Motor neuron (in vitro differentiated cells): ENCODE data around the gene NOL3. TPM values are rescaled to one million over a fixed set of nuclear protein-coding genes. Genes with fewer than 3 reads are reported as not detected.

Source experiments
- ATAC-seq, 8 experiments: fragments of 200-7000 bp; cut with Tn5 transposase; replicated peaks in 6 of 8; 2 replicates each; pipeline ENCODE4 v1.8.0; 2021; ENCODE audit warnings: mild to moderate bottlenecking in 8 of 8, moderate library complexity in 8 of 8
- H3K27ac ChIP-seq, 2 donors: fragments of 250-450 bp; sonication (Bioruptor Pico); 2 replicates each; pipeline ENCODE4 v1.9.0; 2021; ENCODE audit warnings: antibody characterized with exemption in 2 of 2, mild to moderate bottlenecking in 2 of 2, moderate library complexity in 1 of 2
- H3K4me1 ChIP-seq, 2 donors: fragments of 250-450 bp; sonication (Bioruptor Pico); replicated peaks in 1 of 2; 2 replicates each; pipeline ENCODE4 v1.6.1; 2021; ENCODE audit warnings: antibody characterized with exemption in 2 of 2, mild to moderate bottlenecking in 2 of 2, moderate library complexity in 1 of 2
- H3K4me3 ChIP-seq, 5 donors: fragments of 250-450 bp; sonication (Bioruptor Pico); 2 replicates each; pipeline ENCODE4 v1.9.0; 2021; ENCODE audit warnings: antibody characterized with exemption in 5 of 5, mild to moderate bottlenecking in 5 of 5, moderate library complexity in 4 of 5
- WGBS, 10 experiments: fragments of 450-650 bp; shearing (Covaris generic); methylation state at CpG; one replicate each; pipeline ENCODE4 v1.0.0; 2022; 5-methylcytosine and 5-hydroxymethylcytosine counted together
- in situ Hi-C, 9 experiments: fragments of 400-800 bp; cut with MboI; loops; one replicate each; pipeline ENCODE4 v1.15.0; 2021; ENCODE audit warnings: low sequenced_read_pairs in 9 of 9, low pct_unique_long_range_greater_than_20kb in 2 of 9; ENCODE audit not compliant: unreplicated experiment in 9 of 9
- total RNA-seq, 8 experiments: library from RNA; unstranded; fragments of 300-600 nt; gene quantifications; 2 replicates each; pipeline versions ENCODE4 v1.2.3 to v1.2.4, GENCODE V29; 2022

The NOL3 gene
- total RNA-seq, 8 experiments from 2014 or later, result 7.3 to 28.0 (median 15.3) TPM

DNA sequence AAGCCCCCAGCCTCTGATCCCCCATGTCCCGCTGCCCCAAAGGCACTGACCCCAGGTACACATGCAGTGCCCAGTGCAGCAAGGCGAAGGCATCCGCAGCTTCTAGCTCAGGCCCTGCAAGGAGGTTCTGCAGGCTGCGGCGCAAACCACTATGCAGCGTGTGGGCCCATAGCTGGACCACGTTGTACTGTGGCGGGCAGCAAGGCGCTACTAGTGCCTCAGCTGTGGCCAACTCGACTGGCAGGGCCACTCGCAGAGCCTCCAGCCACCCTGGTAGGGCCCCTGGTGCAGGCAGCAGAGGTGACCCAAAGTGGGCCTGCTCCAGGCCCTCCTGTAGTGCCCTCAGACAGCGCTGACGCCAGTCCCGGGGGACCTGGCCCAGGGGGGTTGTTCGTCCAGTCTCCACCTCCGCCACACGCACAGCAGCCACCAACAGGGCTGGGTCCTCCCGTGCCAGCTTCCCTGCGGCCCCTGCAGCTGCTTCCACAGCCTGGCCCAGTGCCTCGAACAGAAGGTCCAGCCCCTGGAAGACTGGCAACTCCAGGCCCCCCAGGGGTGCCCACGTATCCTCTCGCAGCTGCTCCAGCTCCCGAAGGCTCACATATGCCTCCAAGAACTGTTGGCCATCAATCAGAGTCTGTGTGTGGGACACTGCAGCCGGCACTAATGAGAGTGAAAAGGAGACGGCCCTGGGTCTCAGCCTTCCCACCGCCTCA is 17.0 kb downstream of the NOL3 start:
- no peak overlapping the region for H3K4me3 ChIP-seq
- in situ Hi-C loops, result no loop called here
- ATAC-seq, result no peak
- 53 to 86% (median 60%) methylated on average over 1 to 8 of the region's 26 CpGs; no CpG with 5 or more reads in 7 of the 10 experiments for WGBS, 10 experiments
- H3K27ac ChIP-seq, result no peak overlapping the region
- H3K4me1 ChIP-seq, result peaks cover 14 to 17% of the 10 kb centered on the region in 2 donors

DNA sequence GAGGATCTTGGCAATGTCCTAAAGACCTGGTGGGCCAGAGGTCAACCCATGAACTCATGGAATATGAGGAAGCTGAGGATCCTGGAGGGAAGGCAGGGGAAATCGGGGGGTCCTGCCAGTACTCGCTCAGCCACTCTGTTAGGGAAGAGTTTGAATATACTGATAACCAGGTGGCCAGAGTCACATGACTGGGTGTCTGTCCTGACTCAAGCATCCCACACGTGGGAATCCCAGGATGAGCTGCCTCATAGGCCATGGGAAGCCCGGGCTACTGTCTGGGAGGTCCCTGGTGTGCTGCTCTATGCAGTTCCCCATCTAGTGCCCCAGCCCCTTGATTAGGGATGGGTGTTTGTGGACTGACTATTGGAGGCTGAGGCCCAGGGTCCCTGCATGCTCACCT is 18.0 kb downstream of the NOL3 start:
- H3K27ac ChIP-seq, result no peak overlapping the region
- in situ Hi-C loops, result no loop called here
- no peak for ATAC-seq
- no peak overlapping the region for H3K4me3 ChIP-seq
- 40 to 93% (median 55%) methylated on average over 1 to 3 of the region's 4 CpGs; no CpG with 5 or more reads in 5 of the 10 experiments for WGBS, 10 experiments
- peaks cover 14 to 15% of the 10 kb centered on the region in 2 donors for H3K4me1 ChIP-seq

DNA sequence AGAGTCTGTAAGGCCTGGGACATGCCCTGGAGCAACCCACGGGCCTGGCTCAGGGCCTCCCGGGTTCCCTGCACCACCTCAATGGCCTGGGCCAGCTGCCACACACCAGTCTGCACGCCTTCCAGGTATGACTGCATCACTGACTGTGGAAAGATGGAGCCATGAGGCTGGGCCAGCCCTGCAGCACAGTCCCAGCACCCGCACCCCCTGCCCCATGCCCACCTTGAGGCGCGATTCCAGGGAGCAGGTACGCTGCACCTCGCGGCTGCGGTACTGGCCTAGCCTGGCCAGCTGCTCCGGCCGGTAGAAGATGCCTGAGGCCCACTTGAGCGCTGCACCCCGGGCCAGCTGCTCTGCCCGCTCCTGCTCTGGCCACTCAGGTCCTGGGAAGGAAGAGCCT is 18.5 kb downstream of the NOL3 start:
- in situ Hi-C loops, result no loop called here
- H3K4me3 ChIP-seq, result no peak overlapping the region
- 80 to 96% (median 85%) methylated on average over 1 to 10 of the region's 15 CpGs; no CpG with 5 or more reads in 5 of the 10 experiments for WGBS, 10 experiments
- H3K4me1 ChIP-seq, result peaks cover 17 to 18% of the 10 kb centered on the region in 2 donors
- no peak overlapping the region for H3K27ac ChIP-seq
- ATAC-seq, result no peak

DNA sequence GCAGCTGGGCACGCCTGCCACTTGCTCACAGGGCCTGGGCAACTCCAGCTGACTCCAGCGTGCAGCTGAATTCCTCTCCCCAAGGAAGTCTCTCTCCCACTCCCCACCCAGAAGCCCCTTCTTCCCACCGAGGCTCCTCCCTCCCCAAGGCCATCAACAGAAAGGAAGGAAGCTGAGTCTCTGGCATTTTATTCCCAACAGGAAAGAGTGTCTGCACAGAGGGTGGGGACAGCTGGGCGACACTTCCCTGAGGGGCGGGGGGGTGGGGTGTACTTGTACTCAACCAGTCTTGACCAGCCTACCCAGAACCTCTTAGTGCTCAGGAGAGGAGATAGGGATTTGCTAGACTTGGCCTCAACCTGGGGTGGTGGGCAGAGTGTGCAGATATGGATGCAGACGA is 19.7 kb downstream of the NOL3 start, which contains the start of gene EXOC3L1:
TSS of gene EXOC3L1 (minus strand) at position 96 of the 400 bp plus-strand sequence. CDS start 460 bp downstream, outside the sequence.
- Histone ChIP-seq H3K27ac (no peak within 1 kb of the TSS), H3K4me1 (peaks cover 16 to 17% of the 10 kb centered on the region in 2 donors), H3K4me3 (no peak within 1 kb of the TSS)
- WGBS, 10 experiments, result 80% methylated on average over 1 of the region's 6 CpGs; no CpG with 5 or more reads in 9 of the 10 experiments
- in situ Hi-C loops, result no loop called here
- ATAC-seq, result no peak

DNA sequence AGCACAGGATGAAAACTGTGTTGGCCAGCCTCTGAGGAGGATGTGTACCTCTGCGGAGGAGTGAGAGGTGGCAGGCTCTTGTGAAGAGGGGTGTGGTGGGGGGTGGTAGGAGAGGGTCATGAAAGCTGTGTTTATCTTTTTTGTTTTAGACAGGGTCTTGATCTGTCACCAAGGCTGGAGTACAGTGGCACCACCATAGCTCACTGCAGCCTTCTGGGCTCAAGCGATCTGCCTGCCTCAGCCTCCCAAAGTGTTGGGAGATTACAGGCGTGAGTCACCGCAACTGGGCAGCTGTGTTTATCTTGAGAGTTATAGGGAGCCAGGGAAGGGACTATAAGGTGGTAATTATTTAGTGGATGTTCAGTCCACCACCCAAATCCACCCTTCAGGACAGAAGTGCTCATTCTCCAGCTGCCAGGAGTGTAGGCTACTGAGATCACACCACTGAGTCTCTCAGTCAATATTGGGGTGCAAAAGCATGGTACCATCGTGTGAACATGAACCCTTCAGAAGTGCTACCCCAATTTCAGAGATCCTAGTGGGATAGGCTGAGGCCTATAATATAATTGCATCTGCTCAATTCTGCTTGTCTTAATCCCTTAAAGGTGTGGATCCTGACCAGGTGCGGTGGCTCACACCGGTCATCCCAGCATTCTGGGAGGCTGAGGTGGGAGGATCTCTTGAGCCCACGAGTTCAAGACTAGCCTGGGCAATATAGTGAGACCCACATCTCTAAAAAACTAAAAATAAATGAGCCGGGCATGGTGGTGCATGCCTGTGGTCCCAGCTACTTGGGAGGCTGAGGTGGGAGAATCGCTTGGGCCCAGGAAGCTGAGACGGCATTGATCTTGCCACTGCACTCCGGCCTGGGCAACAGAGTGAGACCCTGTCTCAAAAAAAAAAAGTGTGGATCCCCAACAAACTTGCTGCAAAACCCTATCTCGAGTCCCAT is 20.4 kb downstream of the NOL3 start:
- in situ Hi-C loops, result no loop called here
- ATAC-seq, result no peak
- H3K27ac ChIP-seq, result no peak overlapping the region
- 20 to 100% (median 79%) methylated on average over 1 to 10 of the region's 13 CpGs; no CpG with 5 or more reads in 1 of the 10 experiments for WGBS, 10 experiments
- H3K4me3 ChIP-seq, result no peak overlapping the region
- peaks cover 15 to 16% of the 10 kb centered on the region in 2 donors for H3K4me1 ChIP-seq

DNA sequence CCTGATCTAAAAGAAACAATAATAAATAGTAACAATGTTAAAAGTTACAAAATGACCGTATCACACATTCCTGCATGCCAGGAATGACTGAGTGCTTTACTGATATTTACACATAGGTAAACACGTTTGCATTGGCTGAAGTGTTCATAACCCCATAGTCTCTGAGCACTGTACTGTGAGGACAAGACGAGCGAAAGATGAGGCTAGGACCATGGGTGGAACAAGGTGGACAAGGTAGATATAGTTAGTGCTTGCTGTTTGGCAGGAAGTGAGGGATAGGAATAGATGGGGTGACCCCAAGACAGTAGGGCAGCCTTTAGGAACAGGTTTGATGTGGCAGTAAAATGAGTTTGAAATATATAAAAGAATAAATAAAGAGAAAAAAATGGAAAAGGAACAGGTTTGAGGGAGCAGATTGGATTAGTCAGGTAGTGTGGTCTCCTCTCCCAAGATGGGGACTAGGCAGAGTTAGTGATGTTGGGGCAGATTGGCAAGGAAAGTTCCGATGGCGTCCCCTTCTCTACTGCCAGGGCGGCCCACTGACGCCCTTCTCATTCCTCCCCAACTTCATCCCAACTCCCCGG is 21.2 kb downstream of the NOL3 start:
- in situ Hi-C loops, result no loop called here
- Histone ChIP-seq H3K27ac (no peak overlapping the region), H3K4me1 (peaks cover 12 to 16% of the 10 kb centered on the region in 2 donors), H3K4me3 (peak overlapping the region; percentile 79 to 98 (median 89))
- 18 to 81% (median 63%) methylated on average over 2 to 9 of the region's 9 CpGs; no CpG with 5 or more reads in 1 of the 10 experiments for whole genome bisulfite sequencing, 10 experiments
- peak in 1 of 8 experiments; percentile 33 for ATAC-seq

DNA sequence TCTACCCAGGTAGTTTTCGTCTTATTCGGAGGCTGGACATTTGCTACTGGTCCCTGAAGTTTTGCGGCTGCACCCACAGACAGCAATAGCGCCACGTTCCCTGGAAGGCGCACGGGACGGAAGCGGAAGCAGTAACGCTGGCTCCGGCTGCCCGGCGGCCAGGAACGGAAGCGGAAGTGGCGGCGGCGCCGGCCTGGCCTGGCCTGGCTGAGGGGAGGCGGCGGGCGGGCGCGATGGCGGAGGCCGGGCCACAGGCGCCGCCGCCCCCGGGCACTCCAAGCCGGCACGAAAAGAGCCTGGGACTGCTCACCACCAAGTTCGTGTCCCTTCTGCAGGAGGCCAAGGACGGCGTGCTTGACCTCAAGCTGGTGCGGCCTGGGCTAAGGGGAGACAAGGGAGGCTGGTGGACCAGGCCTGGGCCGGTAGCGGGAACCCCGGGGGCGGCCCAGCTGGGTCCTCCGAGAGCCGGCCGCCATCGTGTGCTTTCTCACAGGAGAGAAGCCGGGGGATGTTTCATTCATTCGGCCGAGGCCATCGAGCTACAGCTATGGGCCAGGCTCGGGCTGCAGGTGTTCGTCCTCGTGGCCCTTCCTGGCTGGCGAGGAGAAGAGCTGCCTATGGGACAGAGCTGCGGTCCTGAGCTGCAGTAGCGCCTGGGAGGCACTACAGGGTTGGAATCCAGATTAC is 21.8 kb downstream of the NOL3 start, which contains the start of gene E2F4:
TSS of gene E2F4 (plus strand) at position 161 of the 687 bp plus-strand sequence. CDS start at position 234, 73 bp downstream.
- H3K4me3 ChIP-seq, result peak within 1 kb of the TSS; percentile 79 to 98 (median 89)
- 0% methylated on average over 1 to 17 of the region's 54 CpGs; no CpG with 5 or more reads in 4 of the 10 experiments for WGBS, 10 experiments
- ATAC-seq, result peak; percentile 92 to 99 (median 95)
- peaks cover 12 to 16% of the 10 kb centered on the region in 2 donors for H3K4me1 ChIP-seq
- H3K27ac ChIP-seq, result peak within 1 kb of the TSS; percentile 86 to 92
- in situ Hi-C loops, result no loop called here

DNA sequence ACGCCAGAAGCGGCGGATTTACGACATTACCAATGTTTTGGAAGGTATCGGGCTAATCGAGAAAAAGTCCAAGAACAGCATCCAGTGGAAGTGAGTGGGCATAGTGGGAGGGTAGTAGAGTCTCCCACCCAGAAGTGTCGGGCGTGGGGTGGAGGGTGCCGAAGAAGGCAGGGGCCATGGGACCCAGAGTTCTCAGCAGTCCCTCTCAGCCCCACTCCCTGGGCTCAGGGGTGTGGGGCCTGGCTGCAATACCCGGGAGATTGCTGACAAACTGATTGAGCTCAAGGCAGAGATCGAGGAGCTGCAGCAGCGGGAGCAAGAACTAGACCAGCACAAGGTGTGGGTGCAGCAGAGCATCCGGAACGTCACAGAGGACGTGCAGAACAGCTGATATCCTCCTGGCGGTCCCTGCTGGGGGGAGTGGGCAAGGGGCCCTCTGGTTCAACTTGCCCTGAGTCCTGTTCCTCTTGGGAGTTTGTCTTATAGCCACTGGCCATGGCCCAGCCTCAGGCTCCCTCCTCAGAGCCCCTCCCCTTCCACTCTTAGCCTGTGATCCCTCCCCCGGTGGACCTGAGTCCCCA is 22.5 kb downstream of the NOL3 start:
- Histone ChIP-seq H3K27ac (peak overlapping the region; percentile 86 to 92), H3K4me1 (peaks cover 12 to 16% of the 10 kb centered on the region in 2 donors), H3K4me3 (peak overlapping the region; percentile 79 to 98 (median 89))
- no peak for ATAC-seq
- in situ Hi-C loops, result no loop called here
- WGBS, 10 experiments, result 10 to 36% (median 20%) methylated on average over 1 to 6 of the region's 17 CpGs; no CpG with 5 or more reads in 7 of the 10 experiments

DNA sequence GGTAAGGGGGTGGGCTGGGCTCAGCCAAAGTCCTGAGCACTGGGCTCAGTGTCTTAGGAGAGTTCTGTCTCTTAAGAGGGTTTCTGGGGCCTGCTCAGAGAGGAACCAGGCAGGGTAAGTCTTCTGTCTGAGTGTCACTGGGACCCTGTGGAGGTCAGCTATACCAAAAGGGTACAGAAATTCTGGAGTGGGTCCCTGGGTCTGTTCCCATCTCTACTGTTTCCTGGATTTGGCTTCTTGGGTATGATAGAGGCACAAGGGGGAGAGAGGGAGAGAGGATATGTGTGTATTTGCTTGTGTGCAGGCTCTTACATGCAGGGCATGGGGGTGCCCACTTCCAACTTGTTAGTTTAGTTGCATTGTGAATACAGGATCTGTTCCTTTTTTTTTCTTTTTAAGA is 23.2 kb downstream of the NOL3 start:
- peak overlapping the region in 4 of 5 donors; percentile 79 to 98 (median 88) for H3K4me3 ChIP-seq
- in situ Hi-C loops, result no loop called here
- ATAC-seq, result no peak
- H3K27ac ChIP-seq, result no peak overlapping the region
- peaks cover 12 to 16% of the 10 kb centered on the region in 2 donors for H3K4me1 ChIP-seq

DNA sequence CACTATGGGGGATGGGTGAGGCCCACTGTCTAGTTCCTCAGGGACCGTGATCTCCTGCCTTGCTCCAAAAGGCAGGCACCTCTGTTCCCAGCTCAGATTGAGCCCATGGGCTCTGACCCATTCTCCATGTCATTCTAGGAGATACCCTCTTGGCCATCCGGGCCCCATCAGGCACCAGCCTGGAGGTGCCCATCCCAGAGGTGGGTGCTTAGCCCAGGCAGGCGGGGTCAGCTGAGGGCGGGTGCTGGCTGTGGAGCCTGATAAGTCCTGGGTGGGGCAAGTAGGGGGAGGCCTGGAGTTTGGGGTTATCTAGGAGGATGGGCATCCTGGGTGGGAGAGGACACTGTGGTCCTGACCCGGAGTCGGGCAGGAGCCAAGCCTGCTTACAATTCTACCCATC is 23.9 kb downstream of the NOL3 start:
- 67 to 100% methylated on average over 1 of the region's 6 CpGs; no CpG with 5 or more reads in 8 of the 10 experiments for WGBS, 10 experiments
- in situ Hi-C loops, result no loop called here
- H3K27ac ChIP-seq, result no peak overlapping the region
- H3K4me3 ChIP-seq, result no peak overlapping the region
- H3K4me1 ChIP-seq, result peaks cover 12 to 16% of the 10 kb centered on the region in 2 donors
- no peak for ATAC-seq

DNA sequence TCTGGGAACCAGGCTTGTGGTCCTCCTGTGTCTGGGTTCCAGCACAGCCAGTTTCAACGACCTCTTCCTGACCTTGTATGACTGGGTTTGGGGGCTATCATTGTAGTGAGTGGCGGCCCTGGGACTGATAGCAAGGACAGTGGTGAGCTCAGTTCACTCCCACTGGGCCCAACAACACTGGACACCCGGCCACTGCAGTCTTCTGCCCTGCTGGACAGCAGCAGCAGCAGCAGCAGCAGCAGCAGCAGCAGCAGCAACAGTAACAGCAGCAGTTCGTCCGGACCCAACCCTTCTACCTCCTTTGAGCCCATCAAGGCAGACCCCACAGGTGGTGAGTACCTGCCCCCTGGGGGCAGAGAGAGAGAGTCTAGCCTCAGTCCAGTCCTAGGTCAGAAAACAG is 25.3 kb downstream of the NOL3 start:
- WGBS, 10 experiments, result 20 to 100% (median 80%) methylated on average over 1 to 2 of the region's 5 CpGs; no CpG with 5 or more reads in 6 of the 10 experiments
- Histone ChIP-seq H3K27ac (no peak overlapping the region), H3K4me1 (peaks cover 12% of the 10 kb centered on the region in 2 donors), H3K4me3 (no peak overlapping the region)
- no peak for ATAC-seq
- in situ Hi-C loops, result no loop called here

DNA sequence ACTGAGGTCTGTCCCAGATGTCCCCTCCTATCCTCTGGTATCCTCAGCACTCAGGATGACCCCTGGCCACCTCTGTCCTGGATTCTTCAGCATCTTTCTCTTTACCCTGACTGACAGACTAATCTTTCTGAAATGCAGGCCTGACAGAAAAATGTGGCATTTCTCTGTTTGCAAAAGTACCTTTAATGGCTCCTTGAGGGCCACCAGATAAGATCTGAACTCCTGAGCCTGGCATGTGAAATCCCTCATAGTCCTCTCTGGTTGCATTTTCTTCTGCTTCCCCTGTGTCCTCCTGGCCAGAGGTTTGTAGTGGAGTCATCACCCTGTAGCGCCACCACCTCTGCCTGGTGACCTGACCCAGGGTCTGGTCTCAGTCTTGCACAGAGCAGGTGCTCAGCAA is 26.5 kb downstream of the NOL3 start:
- 100% methylated on average over 1 of the region's 1 CpG; no CpG with 5 or more reads in 8 of the 10 experiments for WGBS, 10 experiments
- in situ Hi-C loops, result no loop called here
- peaks cover 9 to 12% of the 10 kb centered on the region in 2 donors for H3K4me1 ChIP-seq
- ATAC-seq, result no peak
- H3K4me3 ChIP-seq, result no peak overlapping the region
- H3K27ac ChIP-seq, result no peak overlapping the region
